HG02970 (cell line): ENCODE results near the gene PAPSS2.
"Not testable (repeated sequence)": the region's sequence is repeated elsewhere in the genome, so short reads cannot be mapped to it uniquely, and the experiment has no call there.

ENCODE experiments used
- ATAC-seq: cut with Tn5 transposase; IDR thresholded peaks from one replicate; pipeline ENCODE4 v1.9.1; 2021; ENCODE audit warnings: mild to moderate bottlenecking, moderate library complexity, moderate number of reproducible peaks; ENCODE audit not compliant: unreplicated experiment, low FRiP score

PAPSS2 gene

DNA sequence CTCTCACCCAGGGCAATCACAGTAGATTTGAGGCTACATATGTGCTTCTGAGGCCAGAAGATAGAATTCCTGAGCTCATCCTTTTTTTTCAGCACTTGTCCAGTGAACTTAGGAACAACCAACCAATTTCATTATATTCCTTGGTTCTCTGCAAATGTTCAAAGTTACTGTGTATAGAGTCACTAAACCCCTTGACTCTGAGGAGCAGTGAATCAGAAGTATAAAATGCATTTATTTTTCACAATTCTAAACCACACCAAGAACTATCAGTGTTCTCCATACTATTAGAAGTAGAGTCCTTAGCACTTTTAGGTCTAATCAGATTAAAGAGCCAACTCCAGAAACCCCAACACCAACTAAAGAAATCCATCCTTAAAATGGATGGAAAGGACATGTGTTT is 19.6 kb upstream of the PAPSS2 start:
- no peak for ATAC-seq

GRCh38 chr10:87642486-87642885 is 17.2 kb upstream of the PAPSS2 start:
- ATAC-seq, result no peak

DNA sequence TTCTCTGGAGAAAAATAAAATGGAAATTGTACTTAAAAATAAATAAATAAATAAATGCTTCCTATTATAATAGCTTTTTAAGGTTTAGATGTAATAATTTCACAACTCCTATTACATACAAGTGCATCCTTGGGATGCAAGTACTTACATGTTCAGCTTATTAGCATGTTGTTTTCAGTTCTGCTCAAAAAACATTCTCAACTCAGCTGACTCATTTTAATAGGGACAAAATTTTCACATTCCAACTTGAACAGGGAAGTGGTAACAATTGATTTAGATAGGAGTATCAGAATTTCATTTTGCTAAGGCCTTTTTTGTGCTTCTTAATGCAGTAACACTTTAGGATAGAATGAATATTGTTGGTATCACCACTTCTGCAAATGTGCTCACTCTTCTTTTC is 16.7 kb upstream of the PAPSS2 start:
- ATAC-seq, result no peak

- ATAC-seq, result no peak
Observed at GRCh38 chr10:87643920-87644319, 15.8 kb upstream of the PAPSS2 start.

DNA sequence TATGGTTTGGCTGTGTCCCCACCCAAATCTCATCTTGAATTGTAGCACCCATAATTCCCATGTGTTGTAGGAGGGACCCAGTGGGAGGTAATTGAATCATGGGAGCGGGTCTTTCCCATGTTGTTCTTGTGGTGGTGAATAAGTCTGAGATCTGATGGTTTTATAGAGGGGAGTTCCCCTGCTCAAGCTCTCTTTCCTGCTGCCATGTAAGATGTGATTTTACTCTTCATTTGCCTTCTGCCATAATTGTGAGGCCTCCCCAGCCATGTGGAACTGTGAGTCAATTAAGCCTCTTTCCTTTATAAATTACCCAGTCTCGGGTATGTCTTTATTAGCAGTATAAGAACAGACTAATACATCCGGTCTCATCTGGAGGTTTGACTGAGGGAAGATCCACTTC is 15.2 kb upstream of the PAPSS2 start:
- ATAC-seq, result not testable (repeated sequence)

- no peak for ATAC-seq
Observed at GRCh38 chr10:87646192-87646909, 13.3 kb upstream of the PAPSS2 start.

- no peak for ATAC-seq
Observed at GRCh38 chr10:87646935-87647334, 12.7 kb upstream of the PAPSS2 start.

- ATAC-seq, result no peak
Observed at GRCh38 chr10:87650838-87651589, 8.7 kb upstream of the PAPSS2 start.

GRCh38 chr10:87651801-87652200 is 7.9 kb upstream of the PAPSS2 start:
- ATAC-seq, result no peak

- ATAC-seq, result no peak
Observed at GRCh38 chr10:87652261-87652660, 7.4 kb upstream of the PAPSS2 start.

GRCh38 chr10:87654212-87654611 is 5.5 kb upstream of the PAPSS2 start:
- no peak for ATAC-seq

- no peak for ATAC-seq
Observed at GRCh38 chr10:87656431-87657072, 3.1 kb upstream of the PAPSS2 start.

- no peak for ATAC-seq
Observed at GRCh38 chr10:87657371-87657770, 2.3 kb upstream of the PAPSS2 start.

DNA sequence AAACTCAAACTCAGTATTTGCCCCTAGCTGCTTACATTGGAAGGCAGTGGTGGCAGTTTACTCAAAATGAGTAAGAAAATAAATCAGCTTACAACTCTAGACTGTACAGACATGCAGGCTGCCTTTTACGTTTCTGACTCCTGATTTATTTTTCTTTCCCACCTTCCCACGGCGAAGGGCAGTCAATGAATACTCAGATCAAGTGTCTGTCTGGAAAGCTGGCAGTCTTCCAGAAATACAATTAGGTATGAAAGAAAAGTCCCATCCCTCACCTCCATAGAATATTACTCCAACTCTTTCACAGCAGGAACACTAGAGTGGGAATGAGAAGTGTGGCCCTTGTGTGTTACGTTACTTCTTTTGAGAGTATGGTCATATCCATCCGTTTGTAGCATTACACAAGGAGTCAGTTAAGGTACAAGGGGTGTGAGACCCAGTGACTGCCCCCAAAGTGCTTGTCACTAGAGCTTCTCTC is 1.3 kb upstream of the PAPSS2 start:
- no peak for ATAC-seq

DNA sequence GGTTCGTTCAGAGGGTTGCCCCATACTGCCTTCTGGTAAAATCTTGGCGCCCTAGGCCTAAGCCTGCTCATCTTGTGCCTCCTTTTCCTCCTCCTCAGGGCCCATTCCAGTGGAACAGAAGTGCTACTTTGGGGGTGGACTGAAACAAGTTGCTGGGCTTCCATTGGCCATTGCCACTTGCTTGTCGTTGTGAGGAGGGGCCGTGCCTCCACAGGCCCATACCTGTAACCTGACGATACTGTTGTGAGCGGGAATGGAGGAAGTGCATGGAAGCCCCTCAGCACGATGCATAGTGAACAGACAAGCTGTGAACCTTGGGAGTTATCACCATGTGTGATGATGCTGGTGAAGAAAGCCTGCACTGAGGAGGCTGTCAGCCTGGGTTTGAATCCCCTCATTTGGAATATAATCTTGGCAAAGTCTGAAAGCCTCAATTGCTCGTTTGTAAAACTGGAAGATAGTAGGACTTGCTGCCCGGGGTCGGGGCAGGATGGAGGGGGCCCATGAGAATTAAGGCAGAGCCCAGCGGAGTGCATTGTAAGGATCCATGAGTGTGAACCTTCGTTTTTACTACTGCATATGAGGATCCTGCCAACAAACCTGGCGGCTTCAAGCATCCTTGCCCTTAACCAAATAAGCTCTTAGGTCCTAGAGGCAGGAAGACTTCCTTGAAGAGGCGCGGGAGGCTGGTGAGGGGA is 671 bp upstream of the PAPSS2 start:
- no peak for ATAC-seq

- no peak for ATAC-seq
Observed at GRCh38 chr10:87660484-87661133, 931 bp downstream of the PAPSS2 start.

DNA sequence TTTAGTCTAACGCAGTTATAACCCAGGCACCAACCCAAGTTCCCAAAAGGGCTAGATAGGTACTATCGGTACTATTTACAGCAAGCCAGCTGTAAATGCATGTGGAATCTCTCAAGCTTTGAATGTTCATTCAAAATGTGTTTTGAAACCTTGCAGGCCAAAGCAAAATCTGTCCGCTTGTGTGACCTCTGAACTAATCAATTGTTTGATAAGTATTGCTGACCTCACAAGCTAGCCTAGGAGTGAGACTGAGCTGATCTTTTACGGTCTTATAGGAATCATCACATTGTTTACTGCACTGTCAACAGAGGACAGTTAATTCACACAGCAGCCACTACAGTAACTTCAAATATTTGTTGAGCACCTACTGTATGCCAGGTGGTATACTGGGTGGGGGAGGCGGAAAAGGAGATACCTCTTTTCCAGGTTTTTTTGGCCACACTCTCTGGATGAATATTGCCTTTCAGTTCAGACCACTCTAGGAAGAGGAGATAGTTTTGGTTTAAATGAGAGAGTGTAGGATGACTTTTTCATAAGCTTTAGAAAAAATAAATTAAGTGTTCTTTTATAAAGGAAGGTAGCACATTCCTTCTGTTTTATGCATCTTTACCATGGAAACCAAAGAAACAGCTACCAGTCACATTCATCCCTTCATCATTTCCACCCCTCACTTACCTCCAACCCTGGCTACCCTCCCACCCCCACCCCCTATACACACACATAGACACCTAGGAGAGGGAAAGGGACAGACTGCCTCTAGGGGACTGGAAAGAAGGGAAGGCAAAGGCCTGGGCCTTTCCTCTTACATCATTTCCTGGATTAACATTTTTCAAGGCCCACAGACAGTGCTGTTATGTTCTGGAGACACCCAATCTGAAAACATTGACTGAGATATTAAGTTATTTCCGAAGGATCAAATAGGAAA is 2.4 kb downstream of the PAPSS2 start:
- ATAC-seq, result no peak

- ATAC-seq, result no peak
Observed at GRCh38 chr10:87664276-87664701, 4.6 kb downstream of the PAPSS2 start.

DNA sequence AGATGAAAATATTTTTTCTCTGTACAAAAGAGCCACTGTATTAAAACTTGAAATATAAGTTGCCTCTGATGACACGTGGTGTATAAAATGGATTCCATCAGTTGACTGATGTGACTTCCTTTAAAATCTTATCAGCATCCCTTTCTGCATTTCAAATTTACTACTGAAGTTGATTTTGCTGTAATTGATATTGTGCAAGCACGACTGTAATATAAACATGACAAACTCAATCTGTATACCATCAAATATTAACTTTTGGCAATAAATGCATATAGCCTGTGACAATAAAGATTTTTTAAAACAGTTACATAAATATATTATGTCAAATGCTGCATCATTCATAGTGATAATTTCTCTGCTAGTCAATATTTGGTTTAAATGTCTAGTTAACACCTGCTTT is 7.8 kb downstream of the PAPSS2 start:
- ATAC-seq, result no peak
